GM13977 (cell line): ENCODE measurements around the gene STMND1.

ENCODE experiments used
- DNase-seq: peaks from one replicate; pipeline ENCODE4 v3.0.0; 2012; ENCODE audit warnings: low spot score
- CTCF ChIP-seq: IDR thresholded peaks from 2 replicates; pipeline ENCODE4 v1.5.1; 2012; ENCODE audit warnings: mild to moderate bottlenecking, control low read depth; ENCODE audit not compliant: insufficient read depth; ENCODE audit errors: extremely low read depth, missing control alignments
- in situ Hi-C: fragments of 300-500 bp; cut with MboI; formaldehyde crosslinking; loops from one replicate; pipeline ENCODE4 v1.12.0; 2022; ENCODE audit warnings: low sequenced_read_pairs, low pct_unique_long_range_greater_than_20kb, mixed read lengths, inconsistent platforms; ENCODE audit not compliant: unreplicated experiment

The STMND1 gene

GRCh38 chr6:17103715-17104114, 1.9 kb downstream of the STMND1 start:
- in situ Hi-C loops: no loop called here
- peak; percentile 13 for TF ChIP-seq CTCF
- DNase-seq: no peak

- in situ Hi-C loops: no loop called here
- no peak for TF ChIP-seq CTCF
Measured at GRCh38 chr6:17107863-17108262, 6.0 kb downstream of the STMND1 start.

GRCh38 chr6:17115251-17116116, 13.6 kb downstream of the STMND1 start:
- no peak for TF ChIP-seq CTCF
- in situ Hi-C loops: no loop called here
- no peak for DNase-seq

More at GRCh38 chr6:17107863-17108262, 6.0 kb downstream of the STMND1 start:
- no peak for DNase-seq

GRCh38 chr6:17116117-17116440, 14.2 kb downstream of the STMND1 start:
- TF ChIP-seq CTCF: no peak
- in situ Hi-C loops: no loop called here
- no peak for DNase-seq

GRCh38 chr6:17120019-17120418, 18.2 kb downstream of the STMND1 start:
- DNase-seq: no peak
- TF ChIP-seq CTCF: no peak
- in situ Hi-C loops: no loop called here

GRCh38 chr6:17125407-17125806, 23.6 kb downstream of the STMND1 start:
- in situ Hi-C loops: no loop called here
- DNase-seq: no peak
- TF ChIP-seq CTCF: no peak

GRCh38 chr6:17130786-17131185, 28.9 kb downstream of the STMND1 start:
- no peak for DNase-seq
- in situ Hi-C loops: no loop called here
- no peak for TF ChIP-seq CTCF
